Measurements from ENCODE around the gene MACROD1. TPM values are rescaled to one million over a fixed set of nuclear protein-coding genes. Genes with fewer than 3 reads are reported as not detected.

MACROD1 gene
- total RNA-seq, 3 donors from 2014 or later (not counting 1 experiment from before 2014, with no cell fraction given), result 0.73 to 3.3 (median 1.8) TPM

GRCh38 chr11:64008914-64009633, 156.8 kb downstream of the MACROD1 start:
- Histone ChIP-seq H3K4me3 (ENCODE audit: low read length) (no peak overlapping the region), H3K27me3 (ENCODE audit: control insufficient read depth, insufficient read depth, low read length) (peaks cover 9% of the 10 kb centered on the region), H3K9me3 (ENCODE audit: control insufficient read depth, insufficient read depth, low read length) (peaks cover 3% of the 10 kb centered on the region), H3K27ac (ENCODE audit: low read length) (no peak overlapping the region), H3K4me1 (ENCODE audit: control insufficient read depth, insufficient read depth, low read length) (peaks cover 14% of the 10 kb centered on the region), H3K36me3 (ENCODE audit: control insufficient read depth, insufficient read depth, low read length) (no peaks in the 10 kb centered on the region)
- Mint-ChIP-seq H3K4me1 (peaks cover 13 to 37% of the 10 kb centered on the region in 2 donors), H3K4me3 (no peak overlapping the region), H3K36me3 (no peaks in the 10 kb centered on the region), H3K27me3 (ENCODE audit: low read depth in 2 of 2) (peaks cover 17 to 26% of the 10 kb centered on the region in 2 donors), H3K9me3 (peaks cover 0 to 5% of the 10 kb centered on the region in 2 donors), H3K27ac (no peak overlapping the region)
- no peak for ATAC-seq
- TF ChIP-seq, protein P1, sequence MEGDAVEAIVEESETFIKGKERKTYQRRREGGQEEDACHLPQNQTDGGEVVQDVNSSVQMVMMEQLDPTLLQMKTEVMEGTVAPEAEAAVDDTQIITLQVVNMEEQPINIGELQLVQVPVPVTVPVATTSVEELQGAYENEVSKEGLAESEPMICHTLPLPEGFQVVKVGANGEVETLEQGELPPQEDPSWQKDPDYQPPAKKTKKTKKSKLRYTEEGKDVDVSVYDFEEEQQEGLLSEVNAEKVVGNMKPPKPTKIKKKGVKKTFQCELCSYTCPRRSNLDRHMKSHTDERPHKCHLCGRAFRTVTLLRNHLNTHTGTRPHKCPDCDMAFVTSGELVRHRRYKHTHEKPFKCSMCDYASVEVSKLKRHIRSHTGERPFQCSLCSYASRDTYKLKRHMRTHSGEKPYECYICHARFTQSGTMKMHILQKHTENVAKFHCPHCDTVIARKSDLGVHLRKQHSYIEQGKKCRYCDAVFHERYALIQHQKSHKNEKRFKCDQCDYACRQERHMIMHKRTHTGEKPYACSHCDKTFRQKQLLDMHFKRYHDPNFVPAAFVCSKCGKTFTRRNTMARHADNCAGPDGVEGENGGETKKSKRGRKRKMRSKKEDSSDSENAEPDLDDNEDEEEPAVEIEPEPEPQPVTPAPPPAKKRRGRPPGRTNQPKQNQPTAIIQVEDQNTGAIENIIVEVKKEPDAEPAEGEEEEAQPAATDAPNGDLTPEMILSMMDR (IDR thresholded peaks at IDR 0.05), result no peak
- WGBS (ENCODE audit: insufficient coverage), result 96% methylated on average over 15 of the region's 18 CpGs
- DNase-seq, result no peak
- intact Hi-C loops (cut with micrococcal nuclease), result no loop called here

GRCh38 chr11:64008283-64008913, 157.5 kb downstream of the MACROD1 start:
- peaks cover 13 to 37% of the 10 kb centered on the region in 2 donors for H3K4me1 Mint-ChIP-seq
- TF ChIP-seq, protein P1 (IDR thresholded peaks at IDR 0.05), result no peak
- 92% methylated on average over 26 of the region's 26 CpGs for WGBS (ENCODE audit: insufficient coverage)
- Histone ChIP-seq H3K36me3 (ENCODE audit: control insufficient read depth, insufficient read depth, low read length) (no peaks in the 10 kb centered on the region), H3K4me1 (ENCODE audit: control insufficient read depth, insufficient read depth, low read length) (peaks cover 14% of the 10 kb centered on the region), H3K27ac (ENCODE audit: low read length) (no peak overlapping the region), H3K27me3 (ENCODE audit: control insufficient read depth, insufficient read depth, low read length) (peaks cover 9% of the 10 kb centered on the region), H3K4me3 (ENCODE audit: low read length) (no peak overlapping the region), H3K9me3 (ENCODE audit: control insufficient read depth, insufficient read depth, low read length) (peaks cover 3% of the 10 kb centered on the region)
- DNase-seq, result no peak
- H3K27ac Mint-ChIP-seq, result no peak overlapping the region
- peaks cover 0 to 5% of the 10 kb centered on the region in 2 donors for H3K9me3 Mint-ChIP-seq
- no peaks in the 10 kb centered on the region for H3K36me3 Mint-ChIP-seq
- H3K27me3 Mint-ChIP-seq (ENCODE audit: low read depth in 2 of 2), result peaks cover 22 to 33% of the 10 kb centered on the region in 2 donors
- intact Hi-C loops (cut with micrococcal nuclease), result no loop called here
- ATAC-seq, result no peak
- peak overlapping the region; percentile 63 for H3K4me3 Mint-ChIP-seq

DNA sequence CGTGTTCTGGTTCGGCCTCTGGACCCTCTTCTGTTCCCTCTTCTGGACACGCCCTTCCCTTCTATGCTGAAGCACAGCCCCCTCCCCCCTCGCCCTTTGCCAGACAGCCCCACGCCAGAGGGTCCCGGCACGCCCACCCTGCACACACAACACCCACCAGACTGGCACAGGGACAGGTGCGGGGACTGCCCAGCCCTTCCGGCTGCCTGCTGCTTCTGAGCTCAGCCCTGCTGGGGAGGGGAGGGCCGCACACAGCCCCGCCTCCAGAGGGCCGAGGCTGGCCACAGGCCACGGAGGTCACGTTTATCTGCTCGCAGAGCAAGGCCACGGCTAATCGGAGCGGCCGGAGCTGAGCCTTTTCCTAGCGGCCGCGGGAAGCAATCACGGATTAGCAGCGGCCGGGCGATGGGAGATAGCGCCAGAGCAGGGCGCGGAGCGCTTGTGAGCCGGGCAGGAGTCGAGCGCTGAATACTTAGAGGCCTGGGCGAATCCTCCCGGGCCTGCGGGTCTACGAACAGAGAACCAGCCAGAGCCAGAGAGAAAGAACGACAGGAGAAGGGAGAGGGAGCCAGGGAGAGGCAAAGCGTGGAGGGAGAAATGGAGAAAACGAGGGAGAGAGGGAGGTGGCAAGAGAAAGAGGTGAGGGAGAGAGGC, 158.2 kb downstream of the MACROD1 start:
- intact Hi-C loops (cut with micrococcal nuclease), result no loop called here
- H3K9me3 ChIP-seq (ENCODE audit: control insufficient read depth, insufficient read depth, low read length), result peaks cover 3% of the 10 kb centered on the region
- no peak overlapping the region for H3K4me3 ChIP-seq (ENCODE audit: low read length)
- WGBS (ENCODE audit: insufficient coverage), result 13% methylated on average over 40 of the region's 40 CpGs
- peak overlapping the region; percentile 63 for H3K4me3 Mint-ChIP-seq
- peaks cover 9% of the 10 kb centered on the region for H3K27me3 ChIP-seq (ENCODE audit: control insufficient read depth, insufficient read depth, low read length)
- H3K9me3 Mint-ChIP-seq, result peaks cover 0 to 5% of the 10 kb centered on the region in 2 donors
- no peaks in the 10 kb centered on the region for H3K36me3 ChIP-seq (ENCODE audit: control insufficient read depth, insufficient read depth, low read length)
- H3K27ac ChIP-seq (ENCODE audit: low read length), result no peak overlapping the region
- TF ChIP-seq, protein P1 (IDR thresholded peaks at IDR 0.05), result no peak
- ATAC-seq, result peak; percentile 60 to 78 (median 67)
- peaks cover 14% of the 10 kb centered on the region for H3K4me1 ChIP-seq (ENCODE audit: control insufficient read depth, insufficient read depth, low read length)
- H3K36me3 Mint-ChIP-seq, result no peaks in the 10 kb centered on the region
- H3K4me1 Mint-ChIP-seq, result peaks cover 13 to 37% of the 10 kb centered on the region in 2 donors
- peak overlapping the region in 1 of 2 donors; percentile 14 for H3K27ac Mint-ChIP-seq
- DNase-seq, result peak in 1 of 2 donors; percentile 28
- H3K27me3 Mint-ChIP-seq (ENCODE audit: low read depth in 2 of 2), result peaks cover 22 to 35% of the 10 kb centered on the region in 2 donors
